ENCODE results near the gene SELENOS.

Gene SELENOS

GRCh38 chr15:101250873-101251829 lies 26.1 kb downstream of the SELENOS start:
- peak; percentile 35 for DNase-seq (ENCODE audit: low read depth)

DNA sequence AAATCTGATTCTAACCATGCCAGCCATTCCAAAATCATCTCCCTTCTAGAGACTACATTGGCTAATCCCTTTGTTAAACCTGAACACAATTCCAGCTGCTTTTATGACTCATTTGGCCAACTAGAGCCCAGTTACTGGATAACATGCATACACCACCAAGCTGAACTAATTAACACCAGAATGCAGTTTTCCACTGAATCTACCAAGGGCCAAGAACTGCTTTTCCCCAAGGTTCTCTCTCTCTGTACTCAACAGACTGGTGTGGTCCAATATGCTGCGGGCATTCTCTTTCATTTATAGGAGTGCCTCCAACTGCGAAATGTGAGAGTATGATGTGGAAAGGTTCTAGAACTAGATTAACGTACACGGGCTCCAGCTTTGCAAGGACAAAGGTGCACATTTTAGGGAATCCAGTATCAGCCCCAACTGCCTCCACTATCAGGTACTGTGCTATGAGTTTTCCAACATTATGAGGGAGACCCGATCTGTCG lies 26.9 kb downstream of the SELENOS start:
- no peak for DNase-seq (ENCODE audit: low read depth)

DNA sequence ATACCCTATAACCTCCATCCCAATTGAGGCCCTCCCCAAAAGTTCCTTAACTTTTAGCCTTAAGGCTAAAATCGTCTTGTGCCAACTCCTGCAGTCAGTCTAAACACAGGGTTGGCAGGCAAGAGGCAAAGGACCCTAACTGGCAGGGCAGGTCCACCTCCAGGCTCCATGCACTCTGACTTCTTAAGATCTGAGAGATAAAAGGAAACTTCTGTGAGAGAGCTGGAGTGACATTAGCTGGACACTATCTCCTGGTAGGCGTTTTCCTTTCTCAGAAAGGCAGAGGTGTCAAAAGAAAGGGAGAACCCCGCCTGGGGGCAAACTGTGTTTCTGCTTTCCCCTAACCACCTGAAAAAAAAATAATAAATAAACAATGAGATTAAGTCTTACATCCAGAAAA lies 29.0 kb downstream of the SELENOS start:
- DNase-seq (ENCODE audit: low read depth) = no peak

DNA sequence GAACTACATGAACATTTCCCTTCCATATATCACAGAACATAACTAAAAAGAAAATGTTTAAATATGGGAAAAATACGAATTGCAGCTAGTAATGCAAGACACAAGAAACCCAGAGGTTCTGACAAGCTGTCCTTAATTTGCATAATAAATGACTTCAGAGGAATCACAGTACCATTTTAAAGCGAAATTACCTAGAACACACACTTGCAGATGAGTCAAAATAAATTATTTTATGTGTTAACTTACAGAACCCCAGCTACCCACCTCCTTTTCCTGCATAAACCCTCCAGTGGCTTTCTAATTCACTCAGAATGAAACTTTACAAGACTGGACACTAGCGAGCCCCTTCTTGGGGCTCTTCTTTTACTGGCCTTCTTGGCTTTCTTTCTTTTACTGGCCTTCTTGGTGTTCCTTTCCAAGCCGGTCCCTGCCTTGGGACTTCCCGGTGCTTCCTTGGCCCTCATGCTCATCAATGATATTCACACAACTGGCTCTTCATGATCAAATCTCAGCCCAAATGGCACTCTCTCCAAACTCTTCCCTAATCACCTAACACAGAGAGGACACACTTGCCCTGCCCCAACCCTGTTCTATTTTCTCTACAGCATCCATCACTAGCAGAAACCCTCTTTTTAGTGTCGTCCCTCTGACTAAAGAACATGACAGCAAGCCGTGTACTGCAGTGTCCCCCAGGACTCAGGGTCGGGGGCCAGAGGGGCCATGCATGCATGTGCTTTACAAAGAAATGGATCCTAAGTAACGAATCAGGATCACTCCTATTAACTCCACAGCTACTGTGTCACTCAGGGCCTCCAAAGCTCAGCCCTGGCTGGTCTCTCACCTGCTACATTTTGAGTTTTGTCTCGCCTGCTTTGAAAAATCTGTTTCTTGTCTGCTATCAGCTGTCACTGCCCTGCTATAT lies 30.2 kb downstream of the SELENOS start:
- no peak for DNase-seq (ENCODE audit: low read depth)

DNA sequence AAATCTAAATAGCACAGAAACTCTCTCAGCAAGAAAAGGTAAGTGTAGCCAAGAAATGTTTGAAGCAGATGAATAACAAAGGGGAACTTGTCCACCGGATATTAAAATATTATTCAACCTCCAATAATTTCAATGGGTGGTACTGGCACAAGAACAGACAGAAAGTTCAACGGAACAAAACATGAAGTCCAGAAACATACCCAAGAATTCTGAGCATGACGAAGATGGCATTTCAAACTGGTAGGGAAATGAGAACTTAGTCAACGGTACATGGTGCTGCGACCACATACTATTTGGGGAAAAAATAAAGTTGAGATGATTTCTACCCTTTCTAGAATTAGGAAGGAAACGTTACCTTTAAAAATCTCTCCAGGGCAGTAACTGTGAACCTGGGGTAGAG lies 30.9 kb downstream of the SELENOS start:
- DNase-seq (ENCODE audit: low read depth) = no peak

DNA sequence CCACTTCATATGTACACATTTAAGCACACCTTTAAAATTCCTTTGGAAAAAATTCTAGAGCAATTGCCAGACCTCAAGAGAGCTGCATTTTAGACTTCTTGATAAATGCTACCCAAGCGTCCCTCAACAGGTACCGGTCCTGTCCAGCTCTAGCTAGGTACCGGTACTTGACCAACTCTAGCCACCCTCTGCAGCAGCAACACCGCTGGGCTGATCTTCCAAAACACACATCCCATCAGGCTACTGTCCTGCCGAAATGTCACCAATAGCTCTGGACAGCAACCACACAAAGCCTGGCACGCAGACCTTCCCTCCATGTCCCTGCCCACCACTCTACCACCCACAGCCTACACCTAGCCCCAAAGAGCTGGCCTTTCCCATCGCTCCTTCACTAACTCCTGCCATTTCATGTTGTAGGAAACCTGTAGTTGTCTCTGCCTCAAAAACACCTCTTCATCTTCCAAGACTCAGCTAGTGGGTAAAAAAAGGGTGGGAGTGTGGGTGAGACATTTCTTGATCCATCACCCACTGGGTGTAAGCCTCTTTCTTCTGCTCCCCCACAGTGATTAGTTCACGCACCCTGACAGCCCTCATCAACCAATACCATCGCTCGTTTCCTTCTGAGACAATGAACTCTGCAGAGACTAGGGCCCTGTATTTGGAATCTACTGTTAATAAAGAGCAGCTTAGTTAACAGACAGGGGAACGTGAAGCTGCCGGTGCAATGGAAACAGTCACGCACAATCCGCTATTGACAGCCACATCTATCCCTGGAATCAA lies 32.2 kb downstream of the SELENOS start:
- DNase-seq (ENCODE audit: low read depth) = no peak

- DNase-seq (ENCODE audit: low read depth) = no peak
Observed at GRCh38 chr15:101244036-101244781, 33.1 kb downstream of the SELENOS start.

DNA sequence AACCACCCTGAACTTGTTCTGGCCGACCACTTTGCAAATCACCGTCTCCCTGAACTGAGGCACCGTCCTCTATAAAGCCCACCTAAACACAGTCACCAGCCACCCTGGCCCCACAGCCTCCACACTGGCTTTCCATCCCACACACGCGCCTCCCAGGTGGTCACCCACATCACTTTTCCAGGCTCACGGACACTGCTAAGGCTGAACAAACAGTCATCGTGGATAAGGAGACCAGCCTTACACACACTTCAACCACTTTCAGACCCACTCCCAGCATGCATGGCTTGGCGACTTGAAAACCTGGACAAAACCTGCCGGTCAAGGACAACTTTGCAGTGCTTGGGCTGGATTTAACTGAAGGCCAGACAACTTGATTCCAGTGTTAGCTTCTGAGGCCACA lies 33.9 kb downstream of the SELENOS start:
- no peak for DNase-seq (ENCODE audit: low read depth)

- DNase-seq (ENCODE audit: low read depth) = no peak
Observed at GRCh38 chr15:101242999-101243336, 34.3 kb downstream of the SELENOS start.

- no peak for DNase-seq (ENCODE audit: low read depth)
Observed at GRCh38 chr15:101242160-101242998, 34.9 kb downstream of the SELENOS start.

DNA sequence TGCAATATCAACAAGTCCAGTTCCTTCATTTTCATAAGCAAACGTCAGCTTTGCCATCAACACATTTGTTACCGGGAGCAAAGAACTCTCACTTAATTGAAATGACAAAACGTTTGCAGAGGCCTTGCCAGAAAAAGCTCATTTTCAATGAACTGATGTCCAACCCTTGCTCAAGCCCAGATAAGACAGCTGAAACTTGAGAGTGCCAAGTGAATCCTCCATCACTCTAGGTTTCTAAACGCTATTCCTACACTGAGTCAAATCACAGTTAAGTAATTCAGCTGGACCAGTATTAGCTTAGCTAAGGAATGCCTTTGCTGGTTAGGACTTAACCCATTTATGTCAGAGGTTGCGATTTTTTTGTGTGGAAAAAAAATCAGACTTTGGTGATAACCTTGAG lies 36.9 kb downstream of the SELENOS start:
- no peak for DNase-seq (ENCODE audit: low read depth)

GRCh38 chr15:101239724-101240136 lies 37.6 kb downstream of the SELENOS start:
- no peak for DNase-seq (ENCODE audit: low read depth)

GRCh38 chr15:101237251-101237650 lies 40.0 kb downstream of the SELENOS start:
- no peak for DNase-seq (ENCODE audit: low read depth)

GRCh38 chr15:101233651-101234280 lies 43.5 kb downstream of the SELENOS start:
- DNase-seq (ENCODE audit: low read depth) = no peak

DNA sequence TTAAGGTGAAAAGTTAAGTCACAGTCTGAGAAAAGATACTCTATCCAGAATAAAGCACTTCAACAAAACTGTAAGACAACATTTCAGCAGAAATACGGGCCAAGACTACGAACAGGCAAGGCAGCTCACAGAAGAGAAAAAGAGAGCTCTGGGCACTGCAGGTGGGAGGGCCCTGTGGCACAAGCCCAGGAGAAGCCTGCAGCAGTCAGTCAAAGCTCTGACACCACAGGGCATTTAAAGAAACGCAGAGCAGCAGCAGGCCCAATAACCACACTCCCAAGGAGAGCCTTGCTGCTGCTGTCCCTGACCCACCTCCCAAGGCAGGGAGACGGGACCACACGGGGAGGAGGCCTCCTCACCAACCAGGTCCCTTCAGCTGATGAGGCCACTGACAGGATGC lies 44.6 kb downstream of the SELENOS start:
- no peak for DNase-seq (ENCODE audit: low read depth)

DNA sequence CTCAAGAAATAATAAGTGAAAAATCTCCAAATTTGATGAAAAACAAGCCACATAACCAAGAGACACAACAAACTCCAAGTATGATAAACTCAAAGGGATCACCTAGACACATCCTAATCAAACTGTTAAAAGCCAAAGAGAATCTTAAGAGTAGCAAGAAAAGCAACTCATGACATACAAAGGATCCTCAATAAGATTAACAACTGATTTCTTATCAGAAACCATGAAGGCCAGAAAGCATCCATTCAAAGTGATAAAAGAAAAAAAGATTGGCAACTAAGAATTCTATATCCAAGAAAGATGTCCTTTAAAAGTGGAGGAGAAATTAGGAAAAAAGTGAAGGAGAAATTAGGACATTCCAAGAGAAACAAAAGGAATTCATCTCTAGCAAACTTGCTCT lies 49.0 kb downstream of the SELENOS start:
- no peak for DNase-seq (ENCODE audit: low read depth)

GRCh38 chr15:101225658-101226057 lies 51.6 kb downstream of the SELENOS start:
- DNase-seq (ENCODE audit: low read depth) = no peak
